IMR-90 (cell line): ENCODE results near the gene CDK8.

Experiments used
- BHLHE40 ChIP-seq: fragments of 150-350 bp; IDR thresholded peaks from 2 replicates; pipeline ENCODE4 v1.6.1; 2016; ENCODE audit warnings: mild to moderate bottlenecking, low read depth, low read length
- CTCF ChIP-seq: conservative IDR thresholded peaks from 2 replicates; pipeline ENCODE4 v1.5.1; 2012; ENCODE audit warnings: mild to moderate bottlenecking, low read depth, low read length, improper control_type of control experiment
- ELK1 ChIP-seq: fragments of 150-350 bp; IDR thresholded peaks from 2 replicates; pipeline ENCODE4 v1.6.1; 2016; ENCODE audit warnings: low read depth, mild to moderate bottlenecking, low read length, moderate library complexity, borderline replicate concordance
- FOS ChIP-seq: fragments of 150-350 bp; IDR thresholded peaks from 2 replicates; pipeline ENCODE4 v1.6.1; 2016; ENCODE audit warnings: low read depth, low read length
- MAFK ChIP-seq: IDR thresholded peaks from 2 replicates; pipeline ENCODE4 v1.6.1; 2012; ENCODE audit warnings: low read depth, low read length, improper control_type of control experiment
- MXI1 ChIP-seq: IDR thresholded peaks from 2 replicates; pipeline ENCODE4 v1.6.1; 2012; ENCODE audit warnings: low read depth, mild to moderate bottlenecking, low read length, moderate library complexity, borderline replicate concordance
- POLR2A ChIP-seq: IDR thresholded peaks from 2 replicates; pipeline ENCODE4 v1.6.1; 2012; ENCODE audit warnings: mild to moderate bottlenecking, low read depth, low read length
- RAD21 ChIP-seq: IDR thresholded peaks from 2 replicates; pipeline ENCODE4 v1.6.1; 2012; ENCODE audit warnings: low read length, improper control_type of control experiment

GRCh38 chr13:26372747-26373146 lies 118.8 kb downstream of the CDK8 start:
- TF ChIP-seq ELK1 (no peak), MAFK (no peak), CTCF (no peak), RAD21 (no peak), MXI1 (no peak), FOS (no peak), POLR2A (no peak), BHLHE40 (no peak)
